Loucy (cell line): ENCODE measurements around the gene HCN2.

Source experiments
- CTCF ChIP-seq: fragments of 200-600 bp; sonication (generic); conservative IDR thresholded peaks from 2 replicates; pipeline ENCODE4 v1.5.1; 2014; ENCODE audit warnings: mild to moderate bottlenecking, antibody characterized with exemption, low read length
- EZH2phosphoT487 ChIP-seq: fragments of 200-600 bp; IDR thresholded peaks from 2 replicates; pipeline ENCODE4 v1.6.1; 2018; ENCODE audit warnings: antibody characterized with exemption, mild to moderate bottlenecking, moderate library complexity, borderline replicate concordance

GRCh38 chr19:655691-656090, 66.0 kb downstream of the HCN2 start:
- TF ChIP-seq CTCF, result no peak
- no peak for TF ChIP-seq EZH2phosphoT487
